Activated gamma-delta T cell (primary cell): Measurements from ENCODE around the gene TMPRSS3.

Source experiments
- DNase-seq: peaks from one replicate; lab custom pipeline; 2025; lab: John Stamatoyannopoulos, UW

TMPRSS3 gene

GRCh38 chr21:42350927-42351426 lies 44.9 kb downstream of the TMPRSS3 start, which contains the start of gene TFF2:
Gene TFF2, minus strand, starts transcription at chr21:42350994. Its CDS starts 37 bp downstream, at chr21:42350957.
- no peak for DNase-seq

- no peak for DNase-seq
Measured at GRCh38 chr21:42350318-42350910, 45.4 kb downstream of the TMPRSS3 start.

- no peak for DNase-seq
Measured at GRCh38 chr21:42349420-42350317, 46.2 kb downstream of the TMPRSS3 start.

- DNase-seq, result no peak
Measured at GRCh38 chr21:42348762-42349161, 47.1 kb downstream of the TMPRSS3 start.

- DNase-seq, result no peak
Measured at GRCh38 chr21:42347601-42348327, 48.1 kb downstream of the TMPRSS3 start.

- DNase-seq, result no peak
Measured at GRCh38 chr21:42346866-42347600, 48.8 kb downstream of the TMPRSS3 start.

- no peak for DNase-seq
Measured at GRCh38 chr21:42346441-42346840, 49.4 kb downstream of the TMPRSS3 start.

GRCh38 chr21:42344631-42345030 lies 51.2 kb downstream of the TMPRSS3 start:
- no peak for DNase-seq

- DNase-seq, result no peak
Measured at GRCh38 chr21:42343963-42344510, 51.8 kb downstream of the TMPRSS3 start.

- no peak for DNase-seq
Measured at GRCh38 chr21:42343556-42343955, 52.3 kb downstream of the TMPRSS3 start.

- no peak for DNase-seq
Measured at GRCh38 chr21:42343101-42343500, 52.8 kb downstream of the TMPRSS3 start.

- no peak for DNase-seq
Measured at GRCh38 chr21:42341776-42342542, 53.9 kb downstream of the TMPRSS3 start.

- DNase-seq, result no peak
Measured at GRCh38 chr21:42340187-42341050, 55.4 kb downstream of the TMPRSS3 start.

- DNase-seq, result no peak
Measured at GRCh38 chr21:42338729-42339715, 56.8 kb downstream of the TMPRSS3 start.

- DNase-seq, result no peak
Measured at GRCh38 chr21:42337830-42338728, 57.8 kb downstream of the TMPRSS3 start.

- no peak for DNase-seq
Measured at GRCh38 chr21:42337276-42337675, 58.6 kb downstream of the TMPRSS3 start.

GRCh38 chr21:42336054-42336453 lies 59.8 kb downstream of the TMPRSS3 start:
- DNase-seq, result no peak
